Cardiac fibroblast (primary cell): ENCODE measurements around the gene MEX3D.
A peak's percentile ranks its signal among the peaks of the same experiment; 100 is the strongest.

Experiments
- DNase-seq, 2 donors: peaks; one replicate each; pipeline versions ENCODE4 v3.0.0 to v3.0.0-alpha.2; 2010; ENCODE audit warnings: low read depth in 2 of 2
- H3K4me3 ChIP-seq, 2 donors: replicated peaks in 1 of 2; 1 replicate in 1 of 2; 2 replicates in 1 of 2; pipeline ENCODE4 v1.5.1; 2011; ENCODE audit warnings: low read depth in 2 of 2, low read length in 2 of 2, mild to moderate bottlenecking in 2 of 2, moderate library complexity in 1 of 2
- CTCF ChIP-seq: IDR thresholded peaks from one replicate; pipeline ENCODE4 v1.5.1; 2011; ENCODE audit warnings: low read depth, mild to moderate bottlenecking, low read length, inconsistent platforms

The MEX3D gene

GRCh38 chr19:1568320-1569019 lies at the start of gene MEX3D:
Gene MEX3D, minus strand, starts transcription at chr19:1568325. Its CDS starts 267 bp downstream, at chr19:1568058.
- no peak for TF ChIP-seq CTCF
- peak; percentile 65 to 74 for DNase-seq
- peak within 1 kb of the TSS; percentile 75 to 78 for H3K4me3 ChIP-seq

GRCh38 chr19:1616875-1617274 lies 48.8 kb upstream of the MEX3D start:
- no peak for DNase-seq
- no peak overlapping the region for H3K4me3 ChIP-seq
- TF ChIP-seq CTCF: no peak

GRCh38 chr19:1616396-1616795 lies 48.3 kb upstream of the MEX3D start:
- DNase-seq: peak; percentile 78 to 81
- H3K4me3 ChIP-seq: no peak overlapping the region
- no peak for TF ChIP-seq CTCF

- DNase-seq: no peak
- no peak overlapping the region for H3K4me3 ChIP-seq
- no peak for TF ChIP-seq CTCF
Observed at GRCh38 chr19:1615156-1615765, 47.1 kb upstream of the MEX3D start.

- no peak overlapping the region for H3K4me3 ChIP-seq
- no peak for DNase-seq
- TF ChIP-seq CTCF: no peak
Observed at GRCh38 chr19:1613808-1614570, 45.9 kb upstream of the MEX3D start.

GRCh38 chr19:1613146-1613545 lies 45.0 kb upstream of the MEX3D start:
- no peak overlapping the region for H3K4me3 ChIP-seq
- no peak for TF ChIP-seq CTCF
- no peak for DNase-seq
